IMR-90 (cell line): ENCODE results near the gene RPL35. TPM values are rescaled to one million over a fixed set of nuclear protein-coding genes. Genes with fewer than 3 reads are reported as not detected.

Experiments
- ATAC-seq: fragments of 200-7000 bp; cut with Tn5 transposase; 2 replicates; pipeline ENCODE4 v1.9.1; 2020; ENCODE audit warnings: low read depth, mild to moderate bottlenecking, moderate library complexity
- BruUV-seq: library from RNA; stranded (reverse); fragments of 400-500 nt; replicated peaks from 2 replicates; lab custom pipeline; 2021; lab: Mats Ljungman, UMichigan
- CTCF ChIA-PET: fragments of 300-600 bp; formaldehyde crosslinking; extraction: SDS; loops from one replicate; lab custom pipeline; 2021; ENCODE audit warnings: antibody characterized with exemption; lab: Yijun Ruan, JAX
- POLR2A ChIA-PET: fragments of 300-600 bp; sonication (Branson Sonifier 250); formaldehyde crosslinking; loops from one replicate; lab custom pipeline; 2022; ENCODE audit warnings: antibody characterized with exemption; ENCODE audit not compliant: unreplicated experiment; lab: Charles Lee
- DNase-seq: peaks from one replicate; pipeline ENCODE4 v3.0.0; 2013
- H2AFZ ChIP-seq: replicated peaks from 2 replicates; pipeline ENCODE3; 2013; ENCODE audit warnings: low read length, mild to moderate bottlenecking; ENCODE audit not compliant: poor library complexity
- H2AK5ac ChIP-seq: 2 replicates; pipeline ENCODE4 v1.6.1; 2013; ENCODE audit warnings: low read depth, low read length, inconsistent platforms
- H2AK9ac ChIP-seq: replicated peaks from 2 replicates; pipeline ENCODE3; 2013; ENCODE audit warnings: mild to moderate bottlenecking, low read depth, low read length, moderate library complexity; ENCODE audit not compliant: poor library complexity
- H2BK120ac ChIP-seq: 2 replicates; pipeline ENCODE4 v1.6.1; 2013; ENCODE audit warnings: low read depth, low read length, inconsistent platforms
- H2BK15ac ChIP-seq: 3 replicates; pipeline ENCODE4 v1.6.1; 2013; ENCODE audit warnings: low read depth, low read length, inconsistent platforms
- H2BK20ac ChIP-seq: 2 replicates; pipeline ENCODE4 v1.6.1; 2013; ENCODE audit warnings: low read depth, mild to moderate bottlenecking, inconsistent platforms, low read length, moderate library complexity
- H2BK5ac ChIP-seq: 2 replicates; pipeline ENCODE4 v1.6.1; 2013; ENCODE audit warnings: mild to moderate bottlenecking, low read depth, low read length, inconsistent platforms; ENCODE audit not compliant: poor library complexity, severe bottlenecking
- H3K14ac ChIP-seq: replicated peaks from 2 replicates; pipeline ENCODE4 v1.6.1; 2013; ENCODE audit warnings: low read depth, low read length, inconsistent platforms
- H3K18ac ChIP-seq: 2 replicates; pipeline ENCODE4 v1.6.1; 2013; ENCODE audit warnings: low read depth, low read length, control low read depth
- H3K23ac ChIP-seq: 2 replicates; pipeline ENCODE4 v1.6.1; 2013; ENCODE audit warnings: low read depth, low read length, inconsistent platforms
- H3K27ac ChIP-seq: 2 replicates; pipeline ENCODE4 v1.5.1; 2013; ENCODE audit warnings: mild to moderate bottlenecking, control low read depth, low read length; ENCODE audit not compliant: insufficient read depth
- H3K27me3 ChIP-seq: 2 replicates; pipeline ENCODE4 v1.6.1; 2013; ENCODE audit warnings: low read length; ENCODE audit not compliant: control insufficient read depth, insufficient read depth
- H3K36me3 ChIP-seq: 2 replicates; pipeline ENCODE4 v1.6.1; 2013; ENCODE audit warnings: low read length, mixed read lengths; ENCODE audit not compliant: control insufficient read depth, insufficient read depth
- H3K4ac ChIP-seq: 2 replicates; pipeline ENCODE4 v1.6.1; 2013; ENCODE audit warnings: low read depth, low read length, inconsistent platforms
- H3K4me1 ChIP-seq: 2 replicates; pipeline ENCODE4 v1.6.1; 2013; ENCODE audit warnings: low read length, mixed read lengths; ENCODE audit not compliant: control insufficient read depth, insufficient read depth
- H3K4me2 ChIP-seq: 2 replicates; pipeline ENCODE4 v1.6.1; 2013; ENCODE audit warnings: low read depth, mild to moderate bottlenecking, control low read depth, low read length, moderate library complexity
- H3K4me3 ChIP-seq: 2 replicates; pipeline ENCODE4 v1.5.1; 2013; ENCODE audit warnings: low read depth, mild to moderate bottlenecking, control low read depth, low read length, moderate library complexity; ENCODE audit not compliant: insufficient read depth
- H3K56ac ChIP-seq: 2 replicates; pipeline ENCODE4 v1.6.1; 2013; ENCODE audit warnings: low read length, inconsistent platforms; ENCODE audit not compliant: insufficient read depth; ENCODE audit errors: extremely low read depth
- H3K79me1 ChIP-seq, 2 experiments: 2 replicates each; pipeline ENCODE4 v1.6.1; 2013; ENCODE audit warnings: low read length in 2 of 2, inconsistent platforms in 1 of 2, low read depth in 1 of 2
- H3K9ac ChIP-seq: 2 replicates; pipeline ENCODE4 v1.6.1; 2013; ENCODE audit warnings: low read depth, low read length, control low read depth
- H3K9me1 ChIP-seq: 2 replicates; pipeline ENCODE4 v1.6.1; 2013; ENCODE audit warnings: low read length, inconsistent platforms; ENCODE audit not compliant: insufficient read depth
- H3K9me3 ChIP-seq: 2 replicates; pipeline ENCODE4 v1.6.1; 2013; ENCODE audit warnings: low read length; ENCODE audit not compliant: control insufficient read depth, insufficient read depth
- H4K20me1 ChIP-seq: 2 replicates; pipeline ENCODE4 v1.6.1; 2013; ENCODE audit warnings: low read length, inconsistent platforms; ENCODE audit not compliant: insufficient read depth
- H4K5ac ChIP-seq: 2 replicates; pipeline ENCODE4 v1.6.1; 2013; ENCODE audit warnings: mild to moderate bottlenecking, low read depth, low read length, control low read depth
- H4K8ac ChIP-seq, 2 experiments: 2 replicates each; pipeline ENCODE4 v1.6.1; 2013; ENCODE audit warnings: low read depth in 2 of 2, low read length in 2 of 2, control low read depth in 1 of 2, inconsistent platforms in 1 of 2
- H4K91ac ChIP-seq: 2 replicates; pipeline ENCODE4 v1.6.1; 2013; ENCODE audit warnings: low read depth, low read length, inconsistent platforms; ENCODE audit not compliant: insufficient read depth
- BHLHE40 ChIP-seq: fragments of 150-350 bp; IDR thresholded peaks from 2 replicates; pipeline ENCODE4 v1.6.1; 2016; ENCODE audit warnings: mild to moderate bottlenecking, low read depth, low read length
- CEBPB ChIP-seq: IDR thresholded peaks from 2 replicates; pipeline ENCODE4 v1.6.1; 2012; ENCODE audit warnings: low read depth, low read length, improper control_type of control experiment
- CHD1 ChIP-seq: IDR thresholded peaks from 2 replicates; pipeline ENCODE4 v1.6.1; 2012; ENCODE audit warnings: low read depth, low read length, improper control_type of control experiment
- FOS ChIP-seq: fragments of 150-350 bp; IDR thresholded peaks from 2 replicates; pipeline ENCODE4 v1.6.1; 2016; ENCODE audit warnings: low read depth, low read length
- MAFK ChIP-seq: IDR thresholded peaks from 2 replicates; pipeline ENCODE4 v1.6.1; 2012; ENCODE audit warnings: low read depth, low read length, improper control_type of control experiment
- MAZ ChIP-seq: IDR thresholded peaks from 2 replicates; pipeline ENCODE4 v1.6.1; 2012; ENCODE audit warnings: low read depth, mild to moderate bottlenecking, low read length, improper control_type of control experiment, moderate library complexity, borderline replicate concordance
- NFE2L2 ChIP-seq: fragments of 150-350 bp; IDR thresholded peaks from 2 replicates; pipeline ENCODE4 v1.6.1; 2016; ENCODE audit warnings: low read depth, mild to moderate bottlenecking, low read length
- POLR2A ChIP-seq: IDR thresholded peaks from 2 replicates; pipeline ENCODE4 v1.6.1; 2012; ENCODE audit warnings: mild to moderate bottlenecking, low read depth, low read length
- RCOR1 ChIP-seq: IDR thresholded peaks from 2 replicates; pipeline ENCODE4 v1.6.1; 2012; ENCODE audit warnings: mild to moderate bottlenecking, low read length, improper control_type of control experiment; ENCODE audit not compliant: insufficient replicate concordance
- RFX5 ChIP-seq: IDR thresholded peaks from 2 replicates; pipeline ENCODE4 v1.8.0; 2012; ENCODE audit warnings: low read depth, mild to moderate bottlenecking, low read length, moderate library complexity
- SMC3 ChIP-seq: fragments of 150-350 bp; IDR thresholded peaks from 2 replicates; pipeline ENCODE4 v1.6.1; 2016; ENCODE audit warnings: low read depth, mild to moderate bottlenecking, antibody characterized with exemption, low read length, moderate library complexity
- WGBS, 2 experiments: methylation state at CpG; one replicate each; pipeline versions ENCODE4 v1.1.5 to v1.1.7; 2013; ENCODE audit warnings: missing lambda C conversion rate in 2 of 2; ENCODE audit not compliant: insufficient read length in 1 of 2; ENCODE audit errors: extremely low coverage in 2 of 2; 5-methylcytosine and 5-hydroxymethylcytosine counted together
- dilution Hi-C: fragments of 300-500 bp; cut with HindIII; formaldehyde crosslinking; loops from one replicate; pipeline ENCODE4 v1.14.3; 2018; ENCODE audit warnings: low sequenced_read_pairs; ENCODE audit not compliant: unreplicated experiment
- in situ Hi-C: fragments of 300-500 bp; cut with MboI; formaldehyde crosslinking; loops from 3 replicates; pipeline ENCODE4 v1.14.3; 2019; ENCODE audit warnings: low sequenced_read_pairs, inconsistent platforms, mixed read lengths
- intact Hi-C: fragments of 100-400 bp; cut with micrococcal nuclease; formaldehyde crosslinking; loops from 2 replicates; pipeline ENCODE4 v1.10.0; 2022
- polyA plus RNA-seq, 3 experiments: library from polyadenylated mRNA; depleted of rRNA; stranded (reverse); fragments of >200 nt; gene quantifications; 2 replicates each; pipeline ENCODE4 v1.2.3, GENCODE V29; 2012; ENCODE audit warnings: low replicate concordance in 1 of 3
- total RNA-seq: library from RNA; depleted of rRNA; stranded (reverse); fragments of >200 nt; gene quantifications from 2 replicates; pipeline ENCODE4 v1.2.3, GENCODE V29; 2012
- TF ChIP-seq, protein P1 (sequence below): conservative IDR thresholded peaks from 2 replicates; pipeline ENCODE4 v1.5.1; 2012; ENCODE audit warnings: mild to moderate bottlenecking, low read depth, low read length, improper control_type of control experiment
- TF ChIP-seq, protein P2 (sequence below): fragments of 150-350 bp; IDR thresholded peaks from 2 replicates; pipeline ENCODE4 v1.6.1; 2017; ENCODE audit warnings: mild to moderate bottlenecking, antibody characterized with exemption, low read length, low read depth
- TF ChIP-seq, protein P3 (sequence below): fragments of 150-350 bp; IDR thresholded peaks from 2 replicates; pipeline ENCODE4 v1.6.1; 2016; ENCODE audit warnings: low read depth, mild to moderate bottlenecking, low read length, moderate library complexity, borderline replicate concordance

The RPL35 gene
- total and polyA plus RNA-seq, 2 of the 4 experiments (the other 2 are of a cell fraction): 881 to 1,650 TPM

DNA sequence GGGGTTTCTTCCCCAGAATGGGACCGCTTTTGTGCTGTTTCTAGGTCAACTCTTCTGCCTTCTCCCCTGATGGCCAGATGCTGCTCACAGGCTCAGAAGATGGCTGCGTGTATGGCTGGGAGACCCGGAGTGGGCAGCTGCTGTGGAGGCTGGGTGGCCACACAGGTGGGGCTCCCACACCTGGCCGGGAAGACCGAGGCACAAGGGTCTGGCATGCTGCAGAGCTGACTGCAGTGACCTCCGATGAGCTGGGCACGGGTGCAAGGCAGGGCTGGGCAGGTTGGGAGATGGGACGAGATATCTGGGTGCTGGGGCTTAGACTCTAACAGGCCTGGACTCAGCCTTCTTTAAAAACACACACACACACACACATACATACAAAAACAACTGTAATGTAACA is 7.6 kb downstream of the RPL35 start:
- no peak for ATAC-seq

More for the DNA sequence above, 7.6 kb downstream of the RPL35 start:
- Histone ChIP-seq H2BK15ac (no peak overlapping the region), H3K23ac (no peak overlapping the region), H4K91ac (no peak overlapping the region), H3K4me2 (no peak overlapping the region), H4K20me1 (peaks cover 36% of the 10 kb centered on the region), H4K5ac (no peak overlapping the region), H2AK5ac (no peak overlapping the region), H2AK9ac (no peak overlapping the region), H3K4me1 (no peaks in the 10 kb centered on the region), H3K4ac (no peak overlapping the region), H3K9me3 (no peaks in the 10 kb centered on the region), H3K18ac (no peak overlapping the region), H2BK5ac (no peak overlapping the region), H3K27ac (no peak overlapping the region), H3K14ac (no peak overlapping the region), H3K9ac (no peak overlapping the region), H3K79me1 (peaks cover 3 to 18% of the 10 kb centered on the region in 2 experiments; a peak in 3 of 4 replicates), H3K27me3 (no peaks in the 10 kb centered on the region), H2BK20ac (no peak overlapping the region), H4K8ac (no peak overlapping the region), H3K9me1 (no peaks in the 10 kb centered on the region), H3K4me3 (no peak overlapping the region), H3K36me3 (peaks cover 29% of the 10 kb centered on the region), H2AFZ (no peak overlapping the region), H3K56ac (no peak overlapping the region), H2BK120ac (no peak overlapping the region)
- DNase-seq: no peak
- POLR2A ChIA-PET: interaction anchor here (0.8 kb wide), 1 partner anchor 9 kb away, joined by 5 read pairs; no protein-coding TSS in a partner anchor
- in situ Hi-C loops: loop anchor here (5.0 kb wide), 1 partner anchor 82 kb away; the partner anchor contains the start of gene NR6A1
- dilution Hi-C loops: no loop called here
- 93% methylated on average over 4 of the region's 8 CpGs; no CpG with 5 or more reads in 1 of the 2 experiments for WGBS, 2 experiments
- intact Hi-C loops: loop anchor here (5.0 to 10.0 kb wide), 2 partner anchors 142 to 239 kb away; no protein-coding TSS in a partner anchor
- CTCF ChIA-PET: interaction anchor here (0.6 to 5.7 kb wide), 10 partner anchors 14 to 523 kb away, joined by 3 to 165 read pairs (median 8); partner anchors contain the start of genes NR6A1 and OLFML2A
- no TSS peak for BruUV-seq
- no peak for TF ChIP-seq CHD1
- TF ChIP-seq, protein P1, sequence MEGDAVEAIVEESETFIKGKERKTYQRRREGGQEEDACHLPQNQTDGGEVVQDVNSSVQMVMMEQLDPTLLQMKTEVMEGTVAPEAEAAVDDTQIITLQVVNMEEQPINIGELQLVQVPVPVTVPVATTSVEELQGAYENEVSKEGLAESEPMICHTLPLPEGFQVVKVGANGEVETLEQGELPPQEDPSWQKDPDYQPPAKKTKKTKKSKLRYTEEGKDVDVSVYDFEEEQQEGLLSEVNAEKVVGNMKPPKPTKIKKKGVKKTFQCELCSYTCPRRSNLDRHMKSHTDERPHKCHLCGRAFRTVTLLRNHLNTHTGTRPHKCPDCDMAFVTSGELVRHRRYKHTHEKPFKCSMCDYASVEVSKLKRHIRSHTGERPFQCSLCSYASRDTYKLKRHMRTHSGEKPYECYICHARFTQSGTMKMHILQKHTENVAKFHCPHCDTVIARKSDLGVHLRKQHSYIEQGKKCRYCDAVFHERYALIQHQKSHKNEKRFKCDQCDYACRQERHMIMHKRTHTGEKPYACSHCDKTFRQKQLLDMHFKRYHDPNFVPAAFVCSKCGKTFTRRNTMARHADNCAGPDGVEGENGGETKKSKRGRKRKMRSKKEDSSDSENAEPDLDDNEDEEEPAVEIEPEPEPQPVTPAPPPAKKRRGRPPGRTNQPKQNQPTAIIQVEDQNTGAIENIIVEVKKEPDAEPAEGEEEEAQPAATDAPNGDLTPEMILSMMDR: no peak
- TF ChIP-seq RCOR1: no peak
- TF ChIP-seq BHLHE40: no peak
- no peak for TF ChIP-seq MAFK
- no peak for TF ChIP-seq SMC3
- no peak for TF ChIP-seq MAZ
- no peak for TF ChIP-seq NFE2L2
- TF ChIP-seq, protein P2, sequence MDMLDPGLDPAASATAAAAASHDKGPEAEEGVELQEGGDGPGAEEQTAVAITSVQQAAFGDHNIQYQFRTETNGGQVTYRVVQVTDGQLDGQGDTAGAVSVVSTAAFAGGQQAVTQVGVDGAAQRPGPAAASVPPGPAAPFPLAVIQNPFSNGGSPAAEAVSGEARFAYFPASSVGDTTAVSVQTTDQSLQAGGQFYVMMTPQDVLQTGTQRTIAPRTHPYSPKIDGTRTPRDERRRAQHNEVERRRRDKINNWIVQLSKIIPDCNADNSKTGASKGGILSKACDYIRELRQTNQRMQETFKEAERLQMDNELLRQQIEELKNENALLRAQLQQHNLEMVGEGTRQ: no peak
- no peak for TF ChIP-seq POLR2A
- TF ChIP-seq FOS: no peak
- TF ChIP-seq CEBPB: no peak
- no peak for TF ChIP-seq RFX5
- TF ChIP-seq, protein P3, sequence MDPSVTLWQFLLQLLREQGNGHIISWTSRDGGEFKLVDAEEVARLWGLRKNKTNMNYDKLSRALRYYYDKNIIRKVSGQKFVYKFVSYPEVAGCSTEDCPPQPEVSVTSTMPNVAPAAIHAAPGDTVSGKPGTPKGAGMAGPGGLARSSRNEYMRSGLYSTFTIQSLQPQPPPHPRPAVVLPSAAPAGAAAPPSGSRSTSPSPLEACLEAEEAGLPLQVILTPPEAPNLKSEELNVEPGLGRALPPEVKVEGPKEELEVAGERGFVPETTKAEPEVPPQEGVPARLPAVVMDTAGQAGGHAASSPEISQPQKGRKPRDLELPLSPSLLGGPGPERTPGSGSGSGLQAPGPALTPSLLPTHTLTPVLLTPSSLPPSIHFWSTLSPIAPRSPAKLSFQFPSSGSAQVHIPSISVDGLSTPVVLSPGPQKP: no peak
